Measurements from ENCODE around the gene FNBP1. TPM values are rescaled to one million over a fixed set of nuclear protein-coding genes. Genes with fewer than 3 reads are reported as not detected.

Gene FNBP1
- total and polyA plus RNA-seq, 2 experiments from 2014 or later, result 26.6 to 28.8 TPM

DNA sequence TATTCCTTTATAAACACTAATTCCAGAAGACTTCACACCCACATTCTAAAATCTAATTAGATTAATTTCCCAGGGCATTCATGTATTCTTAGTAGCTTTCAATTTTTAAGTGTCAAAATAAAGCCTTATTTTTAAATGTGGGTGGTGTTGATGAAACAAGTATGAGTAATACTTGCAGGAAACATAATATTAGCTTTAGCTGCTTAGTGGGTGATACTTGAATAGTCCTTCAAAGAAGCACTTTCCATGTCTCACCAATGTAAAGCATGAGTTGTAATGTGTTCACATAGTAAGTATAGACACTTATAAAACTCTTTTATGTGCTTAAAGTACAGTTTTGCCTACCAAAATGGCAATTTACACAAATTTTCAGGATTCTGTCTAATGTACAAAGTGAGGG, 6.9 kb downstream of the FNBP1 start (continued):
- TF ChIP-seq, protein P1, sequence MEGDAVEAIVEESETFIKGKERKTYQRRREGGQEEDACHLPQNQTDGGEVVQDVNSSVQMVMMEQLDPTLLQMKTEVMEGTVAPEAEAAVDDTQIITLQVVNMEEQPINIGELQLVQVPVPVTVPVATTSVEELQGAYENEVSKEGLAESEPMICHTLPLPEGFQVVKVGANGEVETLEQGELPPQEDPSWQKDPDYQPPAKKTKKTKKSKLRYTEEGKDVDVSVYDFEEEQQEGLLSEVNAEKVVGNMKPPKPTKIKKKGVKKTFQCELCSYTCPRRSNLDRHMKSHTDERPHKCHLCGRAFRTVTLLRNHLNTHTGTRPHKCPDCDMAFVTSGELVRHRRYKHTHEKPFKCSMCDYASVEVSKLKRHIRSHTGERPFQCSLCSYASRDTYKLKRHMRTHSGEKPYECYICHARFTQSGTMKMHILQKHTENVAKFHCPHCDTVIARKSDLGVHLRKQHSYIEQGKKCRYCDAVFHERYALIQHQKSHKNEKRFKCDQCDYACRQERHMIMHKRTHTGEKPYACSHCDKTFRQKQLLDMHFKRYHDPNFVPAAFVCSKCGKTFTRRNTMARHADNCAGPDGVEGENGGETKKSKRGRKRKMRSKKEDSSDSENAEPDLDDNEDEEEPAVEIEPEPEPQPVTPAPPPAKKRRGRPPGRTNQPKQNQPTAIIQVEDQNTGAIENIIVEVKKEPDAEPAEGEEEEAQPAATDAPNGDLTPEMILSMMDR (conservative IDR thresholded peaks at IDR 0.05; ENCODE audit: low read depth in 2 of 2), result no peak
- no peak for TF ChIP-seq ZNF114 (CRISPR knock-in tag; IDR thresholded peaks at IDR 0.05)
- TF ChIP-seq, protein P2, sequence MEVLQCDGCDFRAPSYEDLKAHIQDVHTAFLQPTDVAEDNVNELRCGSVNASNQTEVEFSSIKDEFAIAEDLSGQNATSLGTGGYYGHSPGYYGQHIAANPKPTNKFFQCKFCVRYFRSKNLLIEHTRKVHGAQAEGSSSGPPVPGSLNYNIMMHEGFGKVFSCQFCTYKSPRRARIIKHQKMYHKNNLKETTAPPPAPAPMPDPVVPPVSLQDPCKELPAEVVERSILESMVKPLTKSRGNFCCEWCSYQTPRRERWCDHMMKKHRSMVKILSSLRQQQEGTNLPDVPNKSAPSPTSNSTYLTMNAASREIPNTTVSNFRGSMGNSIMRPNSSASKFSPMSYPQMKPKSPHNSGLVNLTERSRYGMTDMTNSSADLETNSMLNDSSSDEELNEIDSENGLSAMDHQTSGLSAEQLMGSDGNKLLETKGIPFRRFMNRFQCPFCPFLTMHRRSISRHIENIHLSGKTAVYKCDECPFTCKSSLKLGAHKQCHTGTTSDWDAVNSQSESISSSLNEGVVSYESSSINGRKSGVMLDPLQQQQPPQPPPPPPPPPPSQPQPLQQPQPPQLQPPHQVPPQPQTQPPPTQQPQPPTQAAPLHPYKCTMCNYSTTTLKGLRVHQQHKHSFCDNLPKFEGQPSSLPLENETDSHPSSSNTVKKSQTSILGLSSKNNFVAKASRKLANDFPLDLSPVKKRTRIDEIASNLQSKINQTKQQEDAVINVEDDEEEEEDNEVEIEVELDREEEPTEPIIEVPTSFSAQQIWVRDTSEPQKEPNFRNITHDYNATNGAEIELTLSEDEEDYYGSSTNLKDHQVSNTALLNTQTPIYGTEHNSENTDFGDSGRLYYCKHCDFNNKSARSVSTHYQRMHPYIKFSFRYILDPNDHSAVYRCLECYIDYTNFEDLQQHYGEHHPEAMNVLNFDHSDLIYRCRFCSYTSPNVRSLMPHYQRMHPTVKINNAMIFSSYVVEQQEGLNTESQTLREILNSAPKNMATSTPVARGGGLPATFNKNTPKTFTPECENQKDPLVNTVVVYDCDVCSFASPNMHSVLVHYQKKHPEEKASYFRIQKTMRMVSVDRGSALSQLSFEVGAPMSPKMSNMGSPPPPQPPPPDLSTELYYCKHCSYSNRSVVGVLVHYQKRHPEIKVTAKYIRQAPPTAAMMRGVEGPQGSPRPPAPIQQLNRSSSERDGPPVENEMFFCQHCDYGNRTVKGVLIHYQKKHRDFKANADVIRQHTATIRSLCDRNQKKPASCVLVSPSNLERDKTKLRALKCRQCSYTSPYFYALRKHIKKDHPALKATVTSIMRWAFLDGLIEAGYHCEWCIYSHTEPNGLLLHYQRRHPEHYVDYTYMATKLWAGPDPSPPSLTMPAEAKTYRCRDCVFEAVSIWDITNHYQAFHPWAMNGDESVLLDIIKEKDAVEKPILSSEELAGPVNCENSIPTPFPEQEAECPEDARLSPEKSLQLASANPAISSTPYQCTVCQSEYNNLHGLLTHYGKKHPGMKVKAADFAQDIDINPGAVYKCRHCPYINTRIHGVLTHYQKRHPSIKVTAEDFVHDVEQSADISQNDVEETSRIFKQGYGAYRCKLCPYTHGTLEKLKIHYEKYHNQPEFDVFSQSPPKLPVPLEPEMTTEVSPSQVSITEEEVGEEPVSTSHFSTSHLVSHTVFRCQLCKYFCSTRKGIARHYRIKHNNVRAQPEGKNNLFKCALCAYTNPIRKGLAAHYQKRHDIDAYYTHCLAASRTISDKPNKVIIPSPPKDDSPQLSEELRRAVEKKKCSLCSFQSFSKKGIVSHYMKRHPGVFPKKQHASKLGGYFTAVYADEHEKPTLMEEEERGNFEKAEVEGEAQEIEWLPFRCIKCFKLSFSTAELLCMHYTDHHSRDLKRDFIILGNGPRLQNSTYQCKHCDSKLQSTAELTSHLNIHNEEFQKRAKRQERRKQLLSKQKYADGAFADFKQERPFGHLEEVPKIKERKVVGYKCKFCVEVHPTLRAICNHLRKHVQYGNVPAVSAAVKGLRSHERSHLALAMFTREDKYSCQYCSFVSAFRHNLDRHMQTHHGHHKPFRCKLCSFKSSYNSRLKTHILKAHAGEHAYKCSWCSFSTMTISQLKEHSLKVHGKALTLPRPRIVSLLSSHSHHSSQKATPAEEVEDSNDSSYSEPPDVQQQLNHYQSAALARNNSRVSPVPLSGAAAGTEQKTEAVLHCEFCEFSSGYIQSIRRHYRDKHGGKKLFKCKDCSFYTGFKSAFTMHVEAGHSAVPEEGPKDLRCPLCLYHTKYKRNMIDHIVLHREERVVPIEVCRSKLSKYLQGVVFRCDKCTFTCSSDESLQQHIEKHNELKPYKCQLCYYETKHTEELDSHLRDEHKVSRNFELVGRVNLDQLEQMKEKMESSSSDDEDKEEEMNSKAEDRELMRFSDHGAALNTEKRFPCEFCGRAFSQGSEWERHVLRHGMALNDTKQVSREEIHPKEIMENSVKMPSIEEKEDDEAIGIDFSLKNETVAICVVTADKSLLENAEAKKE (CRISPR knock-in tag; IDR thresholded peaks at IDR 0.05), result no peak
- TF ChIP-seq ZNF331 (CRISPR knock-in tag; IDR thresholded peaks at IDR 0.05; ENCODE audit: low read depth), result no peak

DNA sequence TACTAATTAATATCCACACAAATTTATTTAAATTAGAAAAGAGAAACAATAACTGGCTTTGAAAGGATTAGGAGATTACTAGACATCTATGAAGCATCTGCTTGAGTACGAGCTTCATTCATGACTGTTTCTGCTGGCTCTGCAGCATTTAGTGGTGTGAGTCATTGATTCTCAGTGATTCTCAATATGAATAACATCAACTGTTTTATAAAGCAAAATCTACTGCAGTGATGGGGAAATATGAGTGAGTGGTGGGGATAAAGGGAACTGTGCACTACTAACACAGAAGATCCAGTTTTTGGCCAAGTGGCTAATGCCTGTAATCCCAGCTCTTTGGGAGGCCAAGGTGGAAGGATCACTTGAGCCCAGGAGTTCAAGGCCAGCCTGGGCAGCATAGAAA, 8.4 kb downstream of the FNBP1 start:
- no peaks in the 10 kb centered on the region for H3F3A ChIP-seq (replicated peaks; ENCODE audit: low read depth)
- H3K27ac ChIP-seq (ENCODE audit: low read depth), result no peak overlapping the region
- Mint-ChIP-seq H3K27me3 (ENCODE audit: insufficient read depth, low read depth, poor library complexity) (peaks cover 9% of the 10 kb centered on the region), H3K9me3 (no peaks in the 10 kb centered on the region), H3K4me1 (peaks cover 4% of the 10 kb centered on the region; the same call in 2 of the 3 replicates), H3K36me3 (ENCODE audit: low read depth) (peaks cover 3% of the 10 kb centered on the region; the same call in 1 of the 3 replicates), H3K27ac (no peak overlapping the region), H3K4me3 (no peak overlapping the region)
- no peak overlapping the region for H3K4me2 ChIP-seq
- H3K79me2 ChIP-seq (replicated peaks; ENCODE audit: insufficient read depth), result peaks cover 87% of the 10 kb centered on the region
- TF ChIP-seq, protein P3, sequence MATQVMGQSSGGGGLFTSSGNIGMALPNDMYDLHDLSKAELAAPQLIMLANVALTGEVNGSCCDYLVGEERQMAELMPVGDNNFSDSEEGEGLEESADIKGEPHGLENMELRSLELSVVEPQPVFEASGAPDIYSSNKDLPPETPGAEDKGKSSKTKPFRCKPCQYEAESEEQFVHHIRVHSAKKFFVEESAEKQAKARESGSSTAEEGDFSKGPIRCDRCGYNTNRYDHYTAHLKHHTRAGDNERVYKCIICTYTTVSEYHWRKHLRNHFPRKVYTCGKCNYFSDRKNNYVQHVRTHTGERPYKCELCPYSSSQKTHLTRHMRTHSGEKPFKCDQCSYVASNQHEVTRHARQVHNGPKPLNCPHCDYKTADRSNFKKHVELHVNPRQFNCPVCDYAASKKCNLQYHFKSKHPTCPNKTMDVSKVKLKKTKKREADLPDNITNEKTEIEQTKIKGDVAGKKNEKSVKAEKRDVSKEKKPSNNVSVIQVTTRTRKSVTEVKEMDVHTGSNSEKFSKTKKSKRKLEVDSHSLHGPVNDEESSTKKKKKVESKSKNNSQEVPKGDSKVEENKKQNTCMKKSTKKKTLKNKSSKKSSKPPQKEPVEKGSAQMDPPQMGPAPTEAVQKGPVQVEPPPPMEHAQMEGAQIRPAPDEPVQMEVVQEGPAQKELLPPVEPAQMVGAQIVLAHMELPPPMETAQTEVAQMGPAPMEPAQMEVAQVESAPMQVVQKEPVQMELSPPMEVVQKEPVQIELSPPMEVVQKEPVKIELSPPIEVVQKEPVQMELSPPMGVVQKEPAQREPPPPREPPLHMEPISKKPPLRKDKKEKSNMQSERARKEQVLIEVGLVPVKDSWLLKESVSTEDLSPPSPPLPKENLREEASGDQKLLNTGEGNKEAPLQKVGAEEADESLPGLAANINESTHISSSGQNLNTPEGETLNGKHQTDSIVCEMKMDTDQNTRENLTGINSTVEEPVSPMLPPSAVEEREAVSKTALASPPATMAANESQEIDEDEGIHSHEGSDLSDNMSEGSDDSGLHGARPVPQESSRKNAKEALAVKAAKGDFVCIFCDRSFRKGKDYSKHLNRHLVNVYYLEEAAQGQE (IDR thresholded peaks at IDR 0.05; ENCODE audit: unreplicated experiment), result no peak
- TF ChIP-seq, protein P4, sequence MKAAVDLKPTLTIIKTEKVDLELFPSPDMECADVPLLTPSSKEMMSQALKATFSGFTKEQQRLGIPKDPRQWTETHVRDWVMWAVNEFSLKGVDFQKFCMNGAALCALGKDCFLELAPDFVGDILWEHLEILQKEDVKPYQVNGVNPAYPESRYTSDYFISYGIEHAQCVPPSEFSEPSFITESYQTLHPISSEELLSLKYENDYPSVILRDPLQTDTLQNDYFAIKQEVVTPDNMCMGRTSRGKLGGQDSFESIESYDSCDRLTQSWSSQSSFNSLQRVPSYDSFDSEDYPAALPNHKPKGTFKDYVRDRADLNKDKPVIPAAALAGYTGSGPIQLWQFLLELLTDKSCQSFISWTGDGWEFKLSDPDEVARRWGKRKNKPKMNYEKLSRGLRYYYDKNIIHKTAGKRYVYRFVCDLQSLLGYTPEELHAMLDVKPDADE (IDR thresholded peaks at IDR 0.05), result no peak
- TF ChIP-seq CREB1 (CRISPR knock-in tag; IDR thresholded peaks at IDR 0.05; ENCODE audit: low read depth) (no peak), POLR2AphosphoS5 (IDR thresholded peaks at IDR 0.05; ENCODE audit: low read depth) (no peak), JUNB (IDR thresholded peaks at IDR 0.05; ENCODE audit: unreplicated experiment) (no peak)
- H4K20me1 ChIP-seq (replicated peaks; ENCODE audit: insufficient read depth), result peaks cover 9% of the 10 kb centered on the region; the same call in 1 of the 2 replicates
- no peaks in the 10 kb centered on the region for H3K27me3 ChIP-seq (ENCODE audit: insufficient read depth)
- DNase-seq (ENCODE audit: low spot score) (no peak), ATAC-seq (no peak)
- H3K4me1 ChIP-seq (ENCODE audit: insufficient read depth), result no peaks in the 10 kb centered on the region
- H3K36me3 ChIP-seq (ENCODE audit: insufficient read depth), result no peaks in the 10 kb centered on the region
- H2AFZ ChIP-seq, result no peak overlapping the region
- no peak overlapping the region for H3K4me3 ChIP-seq
- no peaks in the 10 kb centered on the region for H3K9me2 ChIP-seq (ENCODE audit: insufficient read depth)
